CD4-positive, alpha-beta memory T cell (primary cell): Measurements from ENCODE around the gene IRAK2. TPM values are rescaled to one million over a fixed set of nuclear protein-coding genes. Genes with fewer than 3 reads are reported as not detected.

Source experiments
- CTCF ChIA-PET: fragments of 350-600 bp; sonication (Branson Sonifier 250); formaldehyde crosslinking; loops from one replicate; lab custom pipeline; 2021; ENCODE audit warnings: inconsistent platforms; ENCODE audit not compliant: partially characterized antibody; lab: Charles Lee
- POLR2A ChIA-PET: fragments of 350-600 bp; sonication (Branson Sonifier 250); formaldehyde crosslinking; loops from one replicate; lab custom pipeline; 2021; ENCODE audit not compliant: partially characterized antibody; lab: Charles Lee
- DNase-seq, 5 donors: peaks; one replicate each; pipeline versions ENCODE4 v3.0.0 to v3.0.0-alpha.2; 2020 to 2022; ENCODE audit warnings: mixed read lengths in 1 of 5
- H3K27ac ChIP-seq: one replicate; pipeline ENCODE4 v1.7.0; 2013; ENCODE audit warnings: low read depth, low read length
- H3K27me3 ChIP-seq: 2 replicates; pipeline ENCODE4 v1.7.0; 2013; ENCODE audit warnings: mild to moderate bottlenecking, low read length, moderate library complexity; ENCODE audit not compliant: insufficient read depth
- H3K36me3 ChIP-seq: 2 replicates; pipeline ENCODE4 v1.7.0; 2013; ENCODE audit warnings: mild to moderate bottlenecking, low read length, moderate library complexity; ENCODE audit not compliant: insufficient read depth
- H3K4me1 ChIP-seq: 2 replicates; pipeline ENCODE4 v1.7.0; 2013; ENCODE audit warnings: mild to moderate bottlenecking, low read length, moderate library complexity; ENCODE audit not compliant: insufficient read depth
- H3K4me3 ChIP-seq, 2 donors: one replicate each; pipeline ENCODE4 v1.7.0; 2013; ENCODE audit warnings: low read length in 2 of 2, mild to moderate bottlenecking in 1 of 2
- H3K9me3 ChIP-seq, 2 donors: one replicate each; pipeline ENCODE4 v1.7.0; 2013; ENCODE audit warnings: low read length in 2 of 2, control low read depth in 1 of 2; ENCODE audit not compliant: control insufficient read depth in 1 of 2
- H3K27ac Mint-ChIP-seq, 7 donors: one replicate each; pipeline ENCODE4 v1.8.0; 2020 to 2021; ENCODE audit warnings: mixed read lengths in 7 of 7, mild to moderate bottlenecking in 6 of 7, inconsistent platforms in 3 of 7, moderate library complexity in 3 of 7
- H3K27me3 Mint-ChIP-seq, 2 donors: one replicate each; pipeline ENCODE4 v1.8.0; 2020 to 2021; ENCODE audit warnings: mixed read lengths in 2 of 2
- H3K36me3 Mint-ChIP-seq, 2 donors: one replicate each; pipeline ENCODE4 v1.8.0; 2020 to 2021; ENCODE audit warnings: mixed read lengths in 2 of 2, inconsistent platforms in 1 of 2, mild to moderate bottlenecking in 1 of 2
- H3K4me1 Mint-ChIP-seq, 4 donors: one replicate each; pipeline ENCODE4 v1.8.0; 2020 to 2021; ENCODE audit warnings: mixed read lengths in 4 of 4, mild to moderate bottlenecking in 1 of 4
- H3K4me3 Mint-ChIP-seq, 8 donors: one replicate each; pipeline ENCODE4 v1.8.0; 2020 to 2021; ENCODE audit warnings: mixed read lengths in 8 of 8, mild to moderate bottlenecking in 7 of 8, moderate library complexity in 6 of 8, inconsistent platforms in 3 of 8
- H3K9me3 Mint-ChIP-seq, 8 donors: one replicate each; pipeline ENCODE4 v1.8.0; 2020 to 2021; ENCODE audit warnings: mixed read lengths in 8 of 8, mild to moderate bottlenecking in 5 of 8, inconsistent platforms in 3 of 8, moderate library complexity in 1 of 8
- intact Hi-C: fragments of 100-400 bp; cut with micrococcal nuclease; formaldehyde crosslinking; loops from one replicate; pipeline ENCODE4 v1.15.1; 2023
- polyA plus RNA-seq, 2 donors: library from polyadenylated mRNA; unstranded; fragments of 300-500 nt; fragmentation: Illumina TruSeq; gene quantifications; one replicate each; pipeline ENCODE4 v1.2.3, GENCODE V29; 2021
- total RNA-seq, 2 experiments: library from RNA; stranded (reverse); gene quantifications; one replicate each; pipeline ENCODE4 v1.2.3, GENCODE V29; 2021

The IRAK2 gene
- total and polyA plus RNA-seq, 4 experiments from 2014 or later, result 4.4 to 5.8 (median 5.1) TPM

GRCh38 chr3:10198761-10199649 is 34.3 kb downstream of the IRAK2 start:
- Mint-ChIP-seq H3K4me3 (peak overlapping the region in 7 of 8 donors; percentile 55 to 79 (median 73)), H3K9me3 (no peaks in the 10 kb centered on the region), H3K36me3 (peaks cover 15 to 17% of the 10 kb centered on the region in 2 donors), H3K4me1 (peaks cover 42 to 81% (median 63%) of the 10 kb centered on the region in 4 donors), H3K27ac (peak overlapping the region; percentile 95 to 99 (median 97)), H3K27me3 (no peaks in the 10 kb centered on the region)
- H3K9me3 ChIP-seq, result no peaks in the 10 kb centered on the region
- POLR2A ChIA-PET, result interaction anchor here (1.0 to 4.5 kb wide), 13 partner anchors 9 to 266 kb away, joined by 3 to 21 read pairs (median 6); partner anchors contain the start of genes IRAK2, TATDN2 and VHL
- peak overlapping the region; percentile 88 for H3K27ac ChIP-seq
- CTCF ChIA-PET, result interaction anchor here (0.6 to 1.4 kb wide), 13 partner anchors 13 to 49 kb away, joined by 3 to 7 read pairs (median 3); partner anchors contain the start of gene TATDN2
- H3K27me3 ChIP-seq, result no peaks in the 10 kb centered on the region
- intact Hi-C loops, result loop anchor here (1.0 to 2.0 kb wide), 4 partner anchors 13 to 56 kb away; partner anchors contain the start of gene TATDN2
- peak overlapping the region; percentile 2 to 21 for H3K4me3 ChIP-seq
- DNase-seq, result peak; percentile 76 to 95 (median 80)
- peaks cover 6% of the 10 kb centered on the region for H3K36me3 ChIP-seq
- peaks cover 84% of the 10 kb centered on the region for H3K4me1 ChIP-seq

GRCh38 chr3:10204921-10205320 is 40.2 kb downstream of the IRAK2 start:
- Histone ChIP-seq H3K4me1 (peaks cover 26% of the 10 kb centered on the region), H3K9me3 (no peaks in the 10 kb centered on the region), H3K27me3 (no peaks in the 10 kb centered on the region), H3K27ac (no peak overlapping the region), H3K4me3 (no peak overlapping the region), H3K36me3 (peaks cover 9% of the 10 kb centered on the region)
- DNase-seq, result no peak
- H3K9me3 Mint-ChIP-seq, result no peaks in the 10 kb centered on the region
- intact Hi-C loops, result no loop called here
- ChIA-PET POLR2A (interaction anchor here (0.6 kb wide), 1 partner anchor 601 kb away, joined by 3 read pairs; no protein-coding TSS in a partner anchor), CTCF (interaction anchor here (1.3 to 2.5 kb wide), 5 partner anchors 11 to 272 kb away, joined by 3 to 10 read pairs (median 4); partner anchors contain the start of genes CRELD1 and IRAK2)
- no peak overlapping the region for H3K4me3 Mint-ChIP-seq
- peaks cover 9 to 31% (median 21%) of the 10 kb centered on the region in 4 donors for H3K4me1 Mint-ChIP-seq
- peak overlapping the region in 1 of 7 donors; percentile 42 for H3K27ac Mint-ChIP-seq
- H3K27me3 Mint-ChIP-seq, result no peaks in the 10 kb centered on the region
- peaks cover 22 to 23% of the 10 kb centered on the region in 2 donors for H3K36me3 Mint-ChIP-seq

GRCh38 chr3:10205451-10206165 is 40.9 kb downstream of the IRAK2 start:
- no peak for DNase-seq
- intact Hi-C loops, result no loop called here
- Mint-ChIP-seq H3K4me1 (peaks cover 9 to 28% (median 19%) of the 10 kb centered on the region in 4 donors), H3K9me3 (no peaks in the 10 kb centered on the region), H3K27me3 (no peaks in the 10 kb centered on the region), H3K36me3 (peaks cover 22% of the 10 kb centered on the region in 2 donors), H3K4me3 (no peak overlapping the region), H3K27ac (peak overlapping the region in 3 of 7 donors; percentile 32 to 66 (median 66))
- H3K4me3 ChIP-seq, result no peak overlapping the region
- peaks cover 20% of the 10 kb centered on the region for H3K4me1 ChIP-seq
- H3K27ac ChIP-seq, result no peak overlapping the region
- H3K36me3 ChIP-seq, result peaks cover 9% of the 10 kb centered on the region
- CTCF ChIA-PET, result interaction anchor here (1.3 to 1.4 kb wide), 2 partner anchors 13 to 14 kb away, joined by 3 to 4 read pairs; no protein-coding TSS in a partner anchor
- H3K9me3 ChIP-seq, result no peaks in the 10 kb centered on the region
- no peaks in the 10 kb centered on the region for H3K27me3 ChIP-seq
- POLR2A ChIA-PET, result no interaction called here

- H3K4me3 Mint-ChIP-seq, result no peak overlapping the region
- no peaks in the 10 kb centered on the region for H3K9me3 ChIP-seq
- ChIA-PET CTCF (no interaction called here), POLR2A (no interaction called here)
- peaks cover 7% of the 10 kb centered on the region for H3K36me3 ChIP-seq
- DNase-seq, result no peak
- intact Hi-C loops, result no loop called here
- peaks cover 18 to 19% of the 10 kb centered on the region in 2 donors for H3K36me3 Mint-ChIP-seq
- H3K27me3 Mint-ChIP-seq, result no peaks in the 10 kb centered on the region
- peaks cover 6 to 22% (median 16%) of the 10 kb centered on the region in 4 donors for H3K4me1 Mint-ChIP-seq
- H3K4me1 ChIP-seq, result peaks cover 16% of the 10 kb centered on the region
- no peak overlapping the region for H3K4me3 ChIP-seq
- H3K27me3 ChIP-seq, result no peaks in the 10 kb centered on the region
- no peaks in the 10 kb centered on the region for H3K9me3 Mint-ChIP-seq
- no peak overlapping the region for H3K27ac Mint-ChIP-seq
- no peak overlapping the region for H3K27ac ChIP-seq
These were observed 41.4 kb downstream of the IRAK2 start for GRCh38 chr3:10206166-10206511.

GRCh38 chr3:10213156-10213792 is 48.6 kb downstream of the IRAK2 start:
- intact Hi-C loops, result no loop called here

GRCh38 chr3:10215578-10216368 is 51.1 kb downstream of the IRAK2 start:
- Mint-ChIP-seq H3K36me3 (peaks cover 40 to 48% of the 10 kb centered on the region in 2 donors), H3K4me1 (peaks cover 4 to 13% (median 10%) of the 10 kb centered on the region in 4 donors)

More at GRCh38 chr3:10213156-10213792, 48.6 kb downstream of the IRAK2 start:
- no peaks in the 10 kb centered on the region for H3K4me1 ChIP-seq
- no peaks in the 10 kb centered on the region for H3K27me3 ChIP-seq
- H3K36me3 Mint-ChIP-seq, result peaks cover 39 to 44% of the 10 kb centered on the region in 2 donors
- DNase-seq, result no peak
- no peaks in the 10 kb centered on the region for H3K9me3 ChIP-seq
- H3K36me3 ChIP-seq, result peaks cover 3% of the 10 kb centered on the region
- no peak overlapping the region for H3K4me3 ChIP-seq
- H3K9me3 Mint-ChIP-seq, result peaks cover 0 to 5% (median 0%) of the 10 kb centered on the region in 8 donors
- POLR2A ChIA-PET, result interaction anchor here (1.0 to 2.5 kb wide), 3 partner anchors 19 to 49 kb away, joined by 3 to 9 read pairs (median 3); partner anchors contain the start of gene IRAK2
- H3K4me1 Mint-ChIP-seq, result peaks cover 0 to 6% (median 0%) of the 10 kb centered on the region in 4 donors
- no peak overlapping the region for H3K27ac ChIP-seq
- peak overlapping the region in 3 of 7 donors; percentile 47 to 74 (median 53) for H3K27ac Mint-ChIP-seq
- CTCF ChIA-PET, result interaction anchor here (1.0 to 3.0 kb wide), 4 partner anchors 10 to 29 kb away, joined by 3 to 12 read pairs (median 4); no protein-coding TSS in a partner anchor
- H3K4me3 Mint-ChIP-seq, result no peak overlapping the region
- no peaks in the 10 kb centered on the region for H3K27me3 Mint-ChIP-seq

More at GRCh38 chr3:10215578-10216368, 51.1 kb downstream of the IRAK2 start:
- peaks cover 0 to 5% (median 0%) of the 10 kb centered on the region in 8 donors for H3K9me3 Mint-ChIP-seq
- POLR2A ChIA-PET, result no interaction called here
- H3K4me1 ChIP-seq, result peaks cover 8% of the 10 kb centered on the region
- H3K27ac ChIP-seq, result no peak overlapping the region
- intact Hi-C loops, result no loop called here
- H3K27me3 Mint-ChIP-seq, result no peaks in the 10 kb centered on the region
- H3K27ac Mint-ChIP-seq, result peak overlapping the region in 5 of 7 donors; percentile 8 to 86 (median 57)
- H3K27me3 ChIP-seq, result no peaks in the 10 kb centered on the region
- H3K4me3 Mint-ChIP-seq, result peak overlapping the region in 1 of 8 donors; percentile 63
- H3K9me3 ChIP-seq, result no peaks in the 10 kb centered on the region
- no peak for DNase-seq
- H3K4me3 ChIP-seq, result no peak overlapping the region
- CTCF ChIA-PET, result interaction anchor here (2.0 kb wide), 1 partner anchor 21 kb away, joined by 7 read pairs; no protein-coding TSS in a partner anchor
- no peaks in the 10 kb centered on the region for H3K36me3 ChIP-seq
